Measurements from ENCODE around the gene WDR64. TPM values are rescaled to one million over a fixed set of nuclear protein-coding genes. Genes with fewer than 3 reads are reported as not detected.
"Not testable (repeated sequence)": the region's sequence is repeated elsewhere in the genome, so short reads cannot be mapped to it uniquely, and the experiment has no call there.

WDR64 gene
- total RNA-seq, 2 donors from 2014 or later = not detected

GRCh38 chr1:241822846-241823245 lies 170.8 kb downstream of the WDR64 start:
- Histone ChIP-seq H3K4me3 (ENCODE audit: low read length) (no peak overlapping the region), H3K4me1 (ENCODE audit: control insufficient read depth, insufficient read depth, low read length) (no peaks in the 10 kb centered on the region), H3K9me3 (ENCODE audit: control insufficient read depth, low read length) (no peaks in the 10 kb centered on the region), H3K36me3 (ENCODE audit: control insufficient read depth, insufficient read depth, low read length) (no peaks in the 10 kb centered on the region), H3K27ac (ENCODE audit: low read depth, low read length) (no peak overlapping the region), H3K27me3 (ENCODE audit: control insufficient read depth, insufficient read depth, low read length, poor library complexity, severe bottlenecking) (peaks cover 33% of the 10 kb centered on the region), H3K9ac (ENCODE audit: extremely low read depth, low read length, poor library complexity, severe bottlenecking) (no peak overlapping the region)
- Mint-ChIP-seq H3K27me3 (ENCODE audit: insufficient read depth) (peaks cover 10% of the 10 kb centered on the region), H3K4me3 (no peak overlapping the region), H3K36me3 (ENCODE audit: low read depth) (no peaks in the 10 kb centered on the region), H3K27ac (no peak overlapping the region), H3K9me3 (no peaks in the 10 kb centered on the region), H3K4me1 (no peaks in the 10 kb centered on the region)
- no peak for DNase-seq
- TF ChIP-seq CTCF (conservative IDR thresholded peaks at IDR 0.05) = no peak

- no peaks in the 10 kb centered on the region for H3K4me1 ChIP-seq (ENCODE audit: control insufficient read depth, insufficient read depth, low read length)
- DNase-seq = no peak
- no peaks in the 10 kb centered on the region for H3K9me3 ChIP-seq (ENCODE audit: control insufficient read depth, low read length)
- peaks cover 31% of the 10 kb centered on the region for H3K27me3 ChIP-seq (ENCODE audit: control insufficient read depth, insufficient read depth, low read length, poor library complexity, severe bottlenecking)
- no peaks in the 10 kb centered on the region for H3K36me3 ChIP-seq (ENCODE audit: control insufficient read depth, insufficient read depth, low read length)
- no peak overlapping the region for H3K9ac ChIP-seq (ENCODE audit: extremely low read depth, low read length, poor library complexity, severe bottlenecking)
- Mint-ChIP-seq H3K27ac (no peak overlapping the region), H3K27me3 (ENCODE audit: insufficient read depth) (peaks cover 3% of the 10 kb centered on the region), H3K36me3 (ENCODE audit: low read depth) (no peaks in the 10 kb centered on the region), H3K4me3 (no peak overlapping the region), H3K4me1 (no peaks in the 10 kb centered on the region), H3K9me3 (no peaks in the 10 kb centered on the region)
- 100% methylated on average over 1 of the region's 1 CpG; no CpG with 5 or more reads in 1 of the 2 experiments for WGBS, 2 experiments (ENCODE audit: insufficient coverage in 1 of 2, insufficient read length in 1 of 2)
- no peak overlapping the region for H3K4me3 ChIP-seq (ENCODE audit: low read length)
- TF ChIP-seq CTCF (conservative IDR thresholded peaks at IDR 0.05) = no peak
- H3K27ac ChIP-seq (ENCODE audit: low read depth, low read length) = no peak overlapping the region
Observed at GRCh38 chr1:241823925-241824324, 171.8 kb downstream of the WDR64 start.

- no peak overlapping the region for H3K27ac Mint-ChIP-seq
- peaks cover 3% of the 10 kb centered on the region for H3K27me3 Mint-ChIP-seq (ENCODE audit: insufficient read depth)
- no peaks in the 10 kb centered on the region for H3K36me3 Mint-ChIP-seq (ENCODE audit: low read depth)
- no peaks in the 10 kb centered on the region for H3K9me3 Mint-ChIP-seq
- TF ChIP-seq CTCF (conservative IDR thresholded peaks at IDR 0.05) = no peak
- Histone ChIP-seq H3K4me3 (ENCODE audit: low read length) (no peak overlapping the region), H3K27ac (ENCODE audit: low read depth, low read length) (no peak overlapping the region), H3K27me3 (ENCODE audit: control insufficient read depth, insufficient read depth, low read length, poor library complexity, severe bottlenecking) (peaks cover 15% of the 10 kb centered on the region), H3K9me3 (ENCODE audit: control insufficient read depth, low read length) (no peaks in the 10 kb centered on the region), H3K4me1 (ENCODE audit: control insufficient read depth, insufficient read depth, low read length) (no peaks in the 10 kb centered on the region), H3K9ac (ENCODE audit: extremely low read depth, low read length, poor library complexity, severe bottlenecking) (no peak overlapping the region), H3K36me3 (ENCODE audit: control insufficient read depth, insufficient read depth, low read length) (no peaks in the 10 kb centered on the region)
- H3K4me3 Mint-ChIP-seq = no peak overlapping the region
- DNase-seq = no peak
- H3K4me1 Mint-ChIP-seq = no peaks in the 10 kb centered on the region
Observed at GRCh38 chr1:241825581-241825980, 173.5 kb downstream of the WDR64 start.

DNA sequence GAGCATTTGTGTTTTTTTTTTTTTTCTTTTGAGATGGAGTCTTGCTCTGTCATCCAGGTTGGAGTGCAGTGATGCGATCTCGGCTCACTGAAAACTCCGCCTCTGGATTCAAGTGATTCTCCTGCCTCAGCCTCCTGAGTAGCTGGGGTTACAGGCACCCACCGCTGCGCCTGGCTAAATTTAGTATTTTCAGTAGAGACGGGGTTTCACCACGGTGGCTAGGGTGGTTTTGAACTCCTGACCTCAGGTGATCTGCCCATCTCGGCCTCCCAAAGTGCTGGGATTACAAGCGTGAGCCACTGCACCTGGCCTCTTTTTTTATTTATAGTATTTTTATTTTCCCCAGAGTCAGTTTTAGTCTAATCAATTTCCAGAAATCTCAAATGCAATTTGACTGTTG lies 174.5 kb downstream of the WDR64 start:
- not testable (repeated sequence) for H3K4me3 ChIP-seq (ENCODE audit: low read length); H3K27ac Mint-ChIP-seq; H3K27me3 ChIP-seq (ENCODE audit: control insufficient read depth, insufficient read depth, low read length, poor library complexity, severe bottlenecking); H3K4me1 Mint-ChIP-seq; H3K9ac ChIP-seq (ENCODE audit: extremely low read depth, low read length, poor library complexity, severe bottlenecking); DNase-seq; H3K9me3 Mint-ChIP-seq; H3K4me3 Mint-ChIP-seq; H3K36me3 ChIP-seq (ENCODE audit: control insufficient read depth, insufficient read depth, low read length); H3K4me1 ChIP-seq (ENCODE audit: control insufficient read depth, insufficient read depth, low read length); H3K9me3 ChIP-seq (ENCODE audit: control insufficient read depth, low read length); H3K27me3 Mint-ChIP-seq (ENCODE audit: insufficient read depth); H3K27ac ChIP-seq (ENCODE audit: low read depth, low read length); H3K36me3 Mint-ChIP-seq (ENCODE audit: low read depth)
- 86 to 95% methylated on average over 7 to 9 of the region's 9 CpGs for WGBS, 2 experiments (ENCODE audit: insufficient coverage in 1 of 2, insufficient read length in 1 of 2)
